ENCODE measurements around the gene PLCH2.

The PLCH2 gene

GRCh38 chr1:2452201-2452931, 23.7 kb upstream of the PLCH2 start:
- H3K79me2 ChIP-seq (ENCODE audit: insufficient read depth, low read length), result no peaks in the 10 kb centered on the region
- no peak overlapping the region for H3K27ac ChIP-seq (ENCODE audit: low read length)
- H3K9ac ChIP-seq (ENCODE audit: low read depth, low read length), result no peak overlapping the region
- H2AFZ ChIP-seq (ENCODE audit: low read depth, low read length), result no peak overlapping the region
- no peak overlapping the region for H3K4me2 ChIP-seq (ENCODE audit: insufficient read depth, low read length)
- no peaks in the 10 kb centered on the region for H3K9me3 ChIP-seq (ENCODE audit: insufficient read depth, low read length, severe bottlenecking)
- TF ChIP-seq CTCF (IDR thresholded peaks at IDR 0.05; ENCODE audit: borderline replicate concordance, extremely low read depth, low read length, poor library complexity, severe bottlenecking), result no peak
- no peak for TF ChIP-seq EZH2 (IDR thresholded peaks at IDR 0.05; ENCODE audit: borderline replicate concordance, low read depth, low read length, severe bottlenecking)
- DNase-seq (no peak), ATAC-seq (ENCODE audit: insufficient read depth, low read depth) (no peak)
- no peak overlapping the region for H3K4me3 ChIP-seq (ENCODE audit: low read depth in 1 of 2, low read length in 2 of 2)
- no peaks in the 10 kb centered on the region for H3K27me3 ChIP-seq (ENCODE audit: insufficient read depth, low read length, poor library complexity)
- H4K20me1 ChIP-seq (ENCODE audit: insufficient read depth, low read length), result no peaks in the 10 kb centered on the region; the same call in 1 of the 2 replicates
- no peaks in the 10 kb centered on the region for H3K36me3 ChIP-seq (ENCODE audit: insufficient read depth, low read length)
- no peaks in the 10 kb centered on the region for H3K4me1 ChIP-seq (ENCODE audit: insufficient read depth, low read length)

- TF ChIP-seq CTCF (IDR thresholded peaks at IDR 0.05; ENCODE audit: borderline replicate concordance, extremely low read depth, low read length, poor library complexity, severe bottlenecking) (no peak), EZH2 (IDR thresholded peaks at IDR 0.05; ENCODE audit: borderline replicate concordance, low read depth, low read length, severe bottlenecking) (no peak)
- Histone ChIP-seq H3K27ac (ENCODE audit: low read length) (no peak overlapping the region), H3K4me3 (ENCODE audit: low read depth in 1 of 2, low read length in 2 of 2) (no peak overlapping the region), H3K9ac (ENCODE audit: low read depth, low read length) (no peak overlapping the region), H3K4me1 (ENCODE audit: insufficient read depth, low read length) (no peaks in the 10 kb centered on the region), H3K4me2 (ENCODE audit: insufficient read depth, low read length) (no peak overlapping the region), H3K27me3 (ENCODE audit: insufficient read depth, low read length, poor library complexity) (no peaks in the 10 kb centered on the region), H3K79me2 (ENCODE audit: insufficient read depth, low read length) (no peaks in the 10 kb centered on the region), H4K20me1 (ENCODE audit: insufficient read depth, low read length) (no peaks in the 10 kb centered on the region; the same call in 1 of the 2 replicates), H3K36me3 (ENCODE audit: insufficient read depth, low read length) (no peaks in the 10 kb centered on the region), H3K9me3 (ENCODE audit: insufficient read depth, low read length, severe bottlenecking) (no peaks in the 10 kb centered on the region), H2AFZ (ENCODE audit: low read depth, low read length) (no peak overlapping the region)
- ATAC-seq (ENCODE audit: insufficient read depth, low read depth), result no peak
- no peak for DNase-seq
These were observed 23.2 kb upstream of the PLCH2 start for GRCh38 chr1:2452932-2453315.

- H3K4me2 ChIP-seq (ENCODE audit: insufficient read depth, low read length), result no peak overlapping the region
- H3K79me2 ChIP-seq (ENCODE audit: insufficient read depth, low read length), result no peaks in the 10 kb centered on the region
- TF ChIP-seq CTCF (IDR thresholded peaks at IDR 0.05; ENCODE audit: borderline replicate concordance, extremely low read depth, low read length, poor library complexity, severe bottlenecking), result no peak
- TF ChIP-seq EZH2 (IDR thresholded peaks at IDR 0.05; ENCODE audit: borderline replicate concordance, low read depth, low read length, severe bottlenecking), result no peak
- no peaks in the 10 kb centered on the region for H3K36me3 ChIP-seq (ENCODE audit: insufficient read depth, low read length)
- DNase-seq (no peak), ATAC-seq (ENCODE audit: insufficient read depth, low read depth) (no peak)
- no peaks in the 10 kb centered on the region for H3K4me1 ChIP-seq (ENCODE audit: insufficient read depth, low read length)
- no peak overlapping the region for H3K4me3 ChIP-seq (ENCODE audit: low read depth in 1 of 2, low read length in 2 of 2)
- H3K9me3 ChIP-seq (ENCODE audit: insufficient read depth, low read length, severe bottlenecking), result no peaks in the 10 kb centered on the region
- H2AFZ ChIP-seq (ENCODE audit: low read depth, low read length), result no peak overlapping the region
- no peak overlapping the region for H3K27ac ChIP-seq (ENCODE audit: low read length)
- no peaks in the 10 kb centered on the region; the same call in 1 of the 2 replicates for H4K20me1 ChIP-seq (ENCODE audit: insufficient read depth, low read length)
- H3K9ac ChIP-seq (ENCODE audit: low read depth, low read length), result no peak overlapping the region
- H3K27me3 ChIP-seq (ENCODE audit: insufficient read depth, low read length, poor library complexity), result no peaks in the 10 kb centered on the region
These were observed 21.9 kb upstream of the PLCH2 start for GRCh38 chr1:2454227-2454626.

Data from DND-41 (cell line).